Neural progenitor cell (in vitro differentiated cells): ENCODE results near the gene RPL26. TPM values are rescaled to one million over a fixed set of nuclear protein-coding genes. Genes with fewer than 3 reads are reported as not detected.

Experiments used
- DNase-seq: peaks from one replicate; pipeline ENCODE4 v3.0.0-alpha.2; 2016; ENCODE audit warnings: low spot score
- H2AFZ ChIP-seq: fragments of 200-600 bp; sonication (generic); replicated peaks from 2 replicates; pipeline ENCODE4 v1.6.1; 2016; ENCODE audit warnings: antibody characterized with exemption
- H3F3A ChIP-seq: fragments of 200-600 bp; sonication (generic); 2 replicates; pipeline ENCODE4 v1.6.1; 2016; ENCODE audit warnings: antibody characterized with exemption, low read depth
- H3K27ac ChIP-seq: fragments of 200-600 bp; sonication (generic); 2 replicates; pipeline ENCODE4 v1.5.1; 2016; ENCODE audit warnings: mild to moderate bottlenecking
- H3K27me3 ChIP-seq: fragments of 200-600 bp; sonication (generic); 2 replicates; pipeline ENCODE4 v1.6.1; 2016; ENCODE audit warnings: mild to moderate bottlenecking, moderate library complexity
- H3K36me3 ChIP-seq: fragments of 200-600 bp; sonication (generic); 2 replicates; pipeline ENCODE4 v1.5.1; 2016
- H3K4me1 ChIP-seq: fragments of 200-600 bp; sonication (generic); 2 replicates; pipeline ENCODE4 v1.6.1; 2016; ENCODE audit warnings: mixed run types
- H3K4me2 ChIP-seq: fragments of 200-600 bp; sonication (generic); 2 replicates; pipeline ENCODE4 v1.6.1; 2016
- H3K4me3 ChIP-seq: fragments of 200-600 bp; sonication (generic); 2 replicates; pipeline ENCODE4 v1.5.1; 2016
- H3K79me2 ChIP-seq: fragments of 200-600 bp; sonication (generic); 2 replicates; pipeline ENCODE4 v1.6.1; 2016; ENCODE audit warnings: low read depth
- H3K9ac ChIP-seq: fragments of 200-600 bp; sonication (generic); 2 replicates; pipeline ENCODE4 v1.6.1; 2016
- H3K9me3 ChIP-seq: fragments of 200-600 bp; sonication (generic); 2 replicates; pipeline ENCODE4 v1.5.1; 2016; ENCODE audit warnings: low read depth
- H4K20me1 ChIP-seq: fragments of 200-600 bp; sonication (generic); 2 replicates; pipeline ENCODE4 v1.6.1; 2016; ENCODE audit warnings: low read depth
- H3K27ac Mint-ChIP-seq: 3 replicates; pipeline ENCODE4 v1.8.0; 2021; ENCODE audit warnings: mixed read lengths
- H3K27me3 Mint-ChIP-seq: 2 replicates; pipeline ENCODE4 v1.8.0; 2022; ENCODE audit warnings: low read depth, mild to moderate bottlenecking, inconsistent platforms, moderate library complexity, mixed read lengths; ENCODE audit not compliant: insufficient read depth
- H3K36me3 Mint-ChIP-seq: 3 replicates; pipeline ENCODE4 v1.8.0; 2021; ENCODE audit warnings: mixed read lengths
- H3K4me1 Mint-ChIP-seq: 3 replicates; pipeline ENCODE4 v1.8.0; 2021; ENCODE audit warnings: mixed read lengths
- H3K4me3 Mint-ChIP-seq: 3 replicates; pipeline ENCODE4 v1.8.0; 2021; ENCODE audit warnings: mild to moderate bottlenecking, moderate library complexity, mixed read lengths
- H3K9me3 Mint-ChIP-seq: 3 replicates; pipeline ENCODE4 v1.8.0; 2020; ENCODE audit warnings: mixed read lengths
- EZH2 ChIP-seq: fragments of 200-600 bp; sonication (generic); IDR thresholded peaks from 2 replicates; pipeline ENCODE4 v1.6.1; 2017; ENCODE audit warnings: antibody characterized with exemption, mild to moderate bottlenecking, moderate library complexity
- EZH2phosphoT487 ChIP-seq: fragments of 200-600 bp; sonication (generic); IDR thresholded peaks from 2 replicates; pipeline ENCODE4 v1.6.1; 2017; ENCODE audit warnings: antibody characterized with exemption
- total RNA-seq: library from RNA; depleted of rRNA; stranded (reverse); fragments of >200 nt; gene quantifications from 2 replicates; pipeline ENCODE4 v1.2.3, GENCODE V29; 2015; ENCODE audit warnings: low replicate concordance
- TF ChIP-seq, protein P1 (sequence below): fragments of 200-600 bp; sonication (generic); IDR thresholded peaks from 2 replicates; pipeline ENCODE4 v1.5.1; 2017; ENCODE audit warnings: antibody characterized with exemption, mild to moderate bottlenecking

RPL26 gene
- total RNA-seq, 1 donor from 2014 or later, result 8,768 TPM

DNA sequence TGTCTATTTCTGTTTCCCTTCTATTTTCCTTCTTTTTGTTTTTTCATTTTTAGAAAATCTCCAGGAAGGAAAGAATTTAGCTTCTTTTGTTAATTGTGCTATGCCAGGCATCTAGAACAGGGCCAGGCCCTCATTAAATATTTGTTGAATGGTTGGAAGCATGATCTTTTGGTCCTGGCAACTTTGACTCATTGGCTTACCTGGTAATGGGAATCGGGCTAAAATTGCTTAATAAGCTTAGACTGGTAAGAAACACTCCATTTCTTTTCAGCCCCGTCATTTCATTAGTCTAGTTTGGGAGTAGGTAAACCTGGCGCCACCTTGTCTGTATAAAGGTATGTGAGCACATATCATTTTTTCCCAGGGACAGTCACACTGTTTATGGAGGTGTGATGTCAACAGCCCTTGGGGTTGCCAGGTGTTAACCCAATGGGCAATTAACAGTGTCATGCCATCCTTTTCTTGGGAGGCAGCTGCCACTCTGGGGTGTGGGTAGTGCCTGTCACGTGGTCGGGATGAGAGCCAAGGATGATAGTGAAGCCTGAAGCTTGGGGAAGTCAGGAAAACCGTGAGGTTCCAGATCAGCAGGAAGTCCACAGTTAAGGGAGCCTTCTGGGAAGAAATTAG, 43.2 kb upstream of the RPL26 start:
- Histone ChIP-seq H4K20me1 (no peaks in the 10 kb centered on the region), H2AFZ (no peak overlapping the region), H3K27ac (no peak overlapping the region), H3K27me3 (no peaks in the 10 kb centered on the region), H3K9ac (no peak overlapping the region), H3F3A (no peaks in the 10 kb centered on the region), H3K4me3 (no peak overlapping the region), H3K79me2 (no peaks in the 10 kb centered on the region), H3K36me3 (no peaks in the 10 kb centered on the region), H3K4me1 (no peaks in the 10 kb centered on the region), H3K4me2 (no peak overlapping the region), H3K9me3 (no peaks in the 10 kb centered on the region)
- Mint-ChIP-seq H3K9me3 (no peaks in the 10 kb centered on the region), H3K36me3 (no peaks in the 10 kb centered on the region), H3K4me3 (no peak overlapping the region), H3K4me1 (peaks cover 22% of the 10 kb centered on the region), H3K27me3 (peaks cover 4% of the 10 kb centered on the region), H3K27ac (no peak overlapping the region)
- TF ChIP-seq, protein P1, sequence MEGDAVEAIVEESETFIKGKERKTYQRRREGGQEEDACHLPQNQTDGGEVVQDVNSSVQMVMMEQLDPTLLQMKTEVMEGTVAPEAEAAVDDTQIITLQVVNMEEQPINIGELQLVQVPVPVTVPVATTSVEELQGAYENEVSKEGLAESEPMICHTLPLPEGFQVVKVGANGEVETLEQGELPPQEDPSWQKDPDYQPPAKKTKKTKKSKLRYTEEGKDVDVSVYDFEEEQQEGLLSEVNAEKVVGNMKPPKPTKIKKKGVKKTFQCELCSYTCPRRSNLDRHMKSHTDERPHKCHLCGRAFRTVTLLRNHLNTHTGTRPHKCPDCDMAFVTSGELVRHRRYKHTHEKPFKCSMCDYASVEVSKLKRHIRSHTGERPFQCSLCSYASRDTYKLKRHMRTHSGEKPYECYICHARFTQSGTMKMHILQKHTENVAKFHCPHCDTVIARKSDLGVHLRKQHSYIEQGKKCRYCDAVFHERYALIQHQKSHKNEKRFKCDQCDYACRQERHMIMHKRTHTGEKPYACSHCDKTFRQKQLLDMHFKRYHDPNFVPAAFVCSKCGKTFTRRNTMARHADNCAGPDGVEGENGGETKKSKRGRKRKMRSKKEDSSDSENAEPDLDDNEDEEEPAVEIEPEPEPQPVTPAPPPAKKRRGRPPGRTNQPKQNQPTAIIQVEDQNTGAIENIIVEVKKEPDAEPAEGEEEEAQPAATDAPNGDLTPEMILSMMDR, result no peak
- no peak for TF ChIP-seq EZH2
- no peak for TF ChIP-seq EZH2phosphoT487
- no peak for DNase-seq

DNA sequence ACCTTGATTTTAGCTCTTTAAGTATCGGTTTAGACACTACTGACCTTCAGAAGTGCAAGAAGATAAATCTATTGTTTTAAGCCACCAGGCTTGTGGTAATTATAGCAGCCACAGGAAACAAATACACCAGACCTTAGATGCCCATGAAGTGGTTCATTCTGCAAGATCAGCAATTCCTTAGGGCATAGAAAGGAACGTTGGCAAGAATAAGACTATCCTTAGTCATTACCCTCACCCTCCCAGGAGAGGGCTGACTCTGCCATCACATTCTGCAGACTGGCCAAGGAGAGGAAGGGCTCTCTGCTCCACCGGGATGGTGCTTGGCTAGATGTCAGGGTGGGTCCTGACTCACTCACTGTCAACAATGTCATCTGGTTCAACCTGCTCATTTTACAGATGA, 38.6 kb upstream of the RPL26 start:
- H3K27me3 ChIP-seq, result peaks cover 17% of the 10 kb centered on the region
- no peaks in the 10 kb centered on the region for H3K9me3 ChIP-seq
- H3K27ac Mint-ChIP-seq, result no peak overlapping the region
- no peak for DNase-seq
- no peaks in the 10 kb centered on the region for H3K36me3 Mint-ChIP-seq
- no peaks in the 10 kb centered on the region for H3F3A ChIP-seq
- no peak overlapping the region for H3K9ac ChIP-seq
- no peak overlapping the region for H3K4me3 Mint-ChIP-seq
- H3K79me2 ChIP-seq, result no peaks in the 10 kb centered on the region
- H3K4me1 Mint-ChIP-seq, result peaks cover 22% of the 10 kb centered on the region
- TF ChIP-seq EZH2 (no peak), EZH2phosphoT487 (no peak)
- TF ChIP-seq, protein P1, result no peak
- H3K9me3 Mint-ChIP-seq, result no peaks in the 10 kb centered on the region
- peaks cover 9% of the 10 kb centered on the region for H3K27me3 Mint-ChIP-seq
- H3K4me1 ChIP-seq, result no peaks in the 10 kb centered on the region
- no peaks in the 10 kb centered on the region for H3K36me3 ChIP-seq
- H3K4me3 ChIP-seq, result no peak overlapping the region
- no peak overlapping the region for H2AFZ ChIP-seq
- H3K4me2 ChIP-seq, result no peak overlapping the region
- no peak overlapping the region for H3K27ac ChIP-seq
- no peaks in the 10 kb centered on the region for H4K20me1 ChIP-seq

DNA sequence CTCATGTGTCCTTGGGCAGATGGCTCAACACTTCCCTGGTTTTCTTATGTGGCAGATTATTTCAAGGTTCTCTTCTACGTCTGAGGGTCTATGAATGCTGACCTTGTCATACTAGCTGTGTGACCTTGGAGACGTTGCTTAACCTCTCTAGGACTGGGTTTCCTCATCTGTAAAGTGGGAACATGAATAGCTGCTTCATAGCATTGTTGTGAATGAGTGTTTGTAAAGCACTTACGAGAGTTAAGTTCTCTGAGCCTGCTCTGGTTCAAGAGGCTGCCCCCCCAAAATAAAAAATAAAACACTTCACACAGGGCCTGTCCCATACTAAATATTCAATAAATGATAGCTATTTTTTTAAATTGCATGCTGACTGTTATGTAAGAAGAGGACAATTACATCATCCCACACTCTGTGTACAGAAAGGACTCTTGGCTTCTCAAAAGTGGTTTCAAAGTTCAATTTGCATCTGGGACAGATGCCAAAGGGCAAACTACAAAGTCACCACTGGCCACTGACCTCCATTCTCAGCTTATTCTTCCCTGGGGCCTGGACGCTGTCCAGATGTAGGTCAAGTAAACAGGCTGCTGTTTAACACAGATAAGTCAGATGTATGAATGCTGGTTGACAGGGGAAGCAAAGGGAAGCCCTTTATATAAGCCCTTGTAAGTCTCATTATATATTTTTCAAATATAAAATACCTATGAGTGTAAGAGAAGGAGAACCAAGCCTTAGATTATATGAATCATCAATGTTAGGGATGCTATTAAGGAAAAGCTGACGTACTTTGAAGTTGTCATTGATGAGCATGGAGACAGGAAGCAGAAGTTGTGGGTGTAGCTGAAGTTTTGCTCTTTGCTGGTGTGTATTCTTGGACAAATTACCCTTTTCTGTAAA, 37.3 kb upstream of the RPL26 start:
- Histone ChIP-seq H2AFZ (no peak overlapping the region), H3K4me1 (no peaks in the 10 kb centered on the region), H3K36me3 (no peaks in the 10 kb centered on the region), H3K27me3 (peaks cover 22% of the 10 kb centered on the region), H3K4me3 (no peak overlapping the region), H3K79me2 (no peaks in the 10 kb centered on the region), H3K9me3 (no peaks in the 10 kb centered on the region), H3K9ac (no peak overlapping the region), H3K4me2 (no peak overlapping the region), H4K20me1 (no peaks in the 10 kb centered on the region), H3K27ac (no peak overlapping the region), H3F3A (peaks cover 3% of the 10 kb centered on the region)
- no peaks in the 10 kb centered on the region for H3K9me3 Mint-ChIP-seq
- peaks cover 9% of the 10 kb centered on the region for H3K27me3 Mint-ChIP-seq
- no peaks in the 10 kb centered on the region for H3K36me3 Mint-ChIP-seq
- no peak overlapping the region for H3K4me3 Mint-ChIP-seq
- no peak for DNase-seq
- no peak overlapping the region for H3K27ac Mint-ChIP-seq
- peaks cover 11% of the 10 kb centered on the region for H3K4me1 Mint-ChIP-seq
- TF ChIP-seq EZH2, result no peak
- TF ChIP-seq, protein P1, result no peak
- TF ChIP-seq EZH2phosphoT487, result no peak
